Aorta (tissue), 5 donors: ENCODE results near the gene ZNF366. TPM values are rescaled to one million over a fixed set of nuclear protein-coding genes. Genes with fewer than 3 reads are reported as not detected.

Source experiments
- ATAC-seq: fragments of 200-7000 bp; cut with Tn5 transposase; one replicate; pipeline ENCODE4 v1.9.1; 2022; ENCODE audit warnings: moderate library complexity; ENCODE audit not compliant: low FRiP score
- DNase-seq, 2 donors: peaks; one replicate each; pipeline ENCODE4 v3.0.0-alpha.2; 2020
- H3K27ac ChIP-seq, 2 donors: one replicate each; pipeline ENCODE4 v1.5.1; 2013; ENCODE audit warnings: low read length in 2 of 2, mild to moderate bottlenecking in 2 of 2, moderate library complexity in 2 of 2, control low read depth in 1 of 2, inconsistent platforms in 1 of 2, low read depth in 1 of 2
- H3K27me3 ChIP-seq, 2 donors: one replicate each; pipeline ENCODE4 v1.6.1; 2013; ENCODE audit warnings: control low read depth in 1 of 2, low read length in 1 of 2, mild to moderate bottlenecking in 1 of 2, moderate library complexity in 1 of 2; ENCODE audit not compliant: insufficient read depth in 2 of 2, control insufficient read depth in 1 of 2
- H3K36me3 ChIP-seq, 2 donors: one replicate each; pipeline ENCODE4 v1.6.1; 2013; ENCODE audit warnings: control low read depth in 1 of 2, low read length in 1 of 2, mild to moderate bottlenecking in 1 of 2; ENCODE audit not compliant: insufficient read depth in 2 of 2, control insufficient read depth in 1 of 2
- H3K4me1 ChIP-seq, 2 donors: one replicate each; pipeline ENCODE4 v1.6.1; 2013; ENCODE audit warnings: low read length in 2 of 2, control low read depth in 1 of 2, mild to moderate bottlenecking in 1 of 2, moderate library complexity in 1 of 2; ENCODE audit not compliant: insufficient read depth in 2 of 2, control insufficient read depth in 1 of 2
- H3K4me3 ChIP-seq, 2 donors: one replicate each; pipeline ENCODE4 v1.5.1; 2013; ENCODE audit warnings: low read length in 2 of 2, control low read depth in 1 of 2, mild to moderate bottlenecking in 1 of 2
- H3K9me3 ChIP-seq: one replicate; pipeline ENCODE4 v1.6.1; 2013; ENCODE audit warnings: mild to moderate bottlenecking, low read length; ENCODE audit not compliant: control insufficient read depth
- WGBS, 2 donors: extraction: QIAGEN DNeasy Blood & Tissue Kit; methylation state at CpG; one replicate each; pipeline ENCODE4 v1.1.7; 2013; 5-methylcytosine and 5-hydroxymethylcytosine counted together
- intact Hi-C, 2 donors: fragments of 100-400 bp; cut with DNase I; formaldehyde crosslinking; loops; one replicate each; pipeline versions ENCODE4 v1.14.2 to v1.15.0; 2022
- polyA plus RNA-seq, 2 donors: library from polyadenylated mRNA; stranded (reverse); fragments of 200-250 nt; gene quantifications; one replicate each; pipeline ENCODE4 v1.2.3, GENCODE V29; 2013
- total RNA-seq, 2 donors: library from RNA; stranded (reverse); fragmentation: NEBNext Ultra II Directional; extraction: Animal tissue kit (Norgen Biotek cat#: 25700); gene quantifications; one replicate each; pipeline ENCODE4 v1.2.1, GENCODE V29; 2021
- donor health status: healthy with polysubstance abuse.
- donor health status: Bipolar disorder and iron deficiency.
- donor health status: DM: no; HTN: no; CAD: no.
- donor health status: DM: no; HTN: no; CAD: no.
- donor health status: DM: yes; HTN: yes; CAD: no.

Gene ZNF366
- total and polyA plus RNA-seq, 4 donors: 5.8 to 10.3 TPM; not detected in 2

GRCh38 chr5:72478276-72478675 is 28.9 kb downstream of the ZNF366 start:
- Histone ChIP-seq H3K9me3 (no peaks in the 10 kb centered on the region), H3K4me3 (no peak overlapping the region), H3K36me3 (no peaks in the 10 kb centered on the region), H3K27me3 (no peaks in the 10 kb centered on the region), H3K27ac (no peak overlapping the region), H3K4me1 (peaks cover 0 to 2% of the 10 kb centered on the region in 2 donors)
- ATAC-seq: peak; percentile 42
- no peak for DNase-seq
- intact Hi-C loops: no loop called here

GRCh38 chr5:72477644-72478043 is 29.6 kb downstream of the ZNF366 start:
- Histone ChIP-seq H3K4me1 (peaks cover 0 to 2% of the 10 kb centered on the region in 2 donors), H3K27ac (no peak overlapping the region), H3K36me3 (no peaks in the 10 kb centered on the region), H3K4me3 (no peak overlapping the region), H3K27me3 (no peaks in the 10 kb centered on the region), H3K9me3 (no peaks in the 10 kb centered on the region)
- intact Hi-C loops: no loop called here
- ATAC-seq (no peak), DNase-seq (no peak)
- WGBS, 2 donors: 94% methylated on average over 4 of the region's 4 CpGs

GRCh38 chr5:72477176-72477575 is 30.0 kb downstream of the ZNF366 start:
- peaks cover 0 to 2% of the 10 kb centered on the region in 2 donors for H3K4me1 ChIP-seq
- no peak for ATAC-seq

DNA sequence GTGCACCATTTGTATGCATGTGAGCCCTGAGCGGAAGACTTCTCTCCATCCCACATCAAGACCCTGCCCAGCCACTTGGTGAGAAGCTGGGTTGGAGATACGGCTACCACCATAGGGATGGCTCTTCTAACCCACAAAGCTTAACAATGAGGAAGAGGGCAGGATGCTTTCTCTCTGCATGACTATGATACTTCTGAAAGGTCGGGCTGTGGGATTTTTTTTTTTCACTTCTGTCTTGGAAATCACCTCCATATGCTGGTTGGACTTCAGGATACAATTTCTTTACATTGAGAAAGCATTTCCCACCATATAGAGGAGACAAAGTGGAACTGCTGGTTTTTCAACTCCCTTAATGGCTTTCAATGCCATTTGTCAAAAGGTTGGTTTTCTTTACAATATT is 30.5 kb downstream of the ZNF366 start:
- 93 to 98% methylated on average over 3 of the region's 3 CpGs for WGBS, 2 donors
- Histone ChIP-seq H3K4me1 (peaks cover 0 to 2% of the 10 kb centered on the region in 2 donors), H3K27me3 (no peaks in the 10 kb centered on the region), H3K9me3 (no peaks in the 10 kb centered on the region), H3K27ac (no peak overlapping the region), H3K36me3 (no peaks in the 10 kb centered on the region), H3K4me3 (no peak overlapping the region)
- no peak for ATAC-seq
- no peak for DNase-seq
- intact Hi-C loops: no loop called here

More at GRCh38 chr5:72477176-72477575, 30.0 kb downstream of the ZNF366 start:
- Histone ChIP-seq H3K27ac (no peak overlapping the region), H3K9me3 (no peaks in the 10 kb centered on the region), H3K36me3 (no peaks in the 10 kb centered on the region), H3K27me3 (no peaks in the 10 kb centered on the region), H3K4me3 (no peak overlapping the region)
- WGBS, 2 donors: 47 to 48% methylated on average over 1 of the region's 1 CpG
- no peak for DNase-seq
- intact Hi-C loops: no loop called here

DNA sequence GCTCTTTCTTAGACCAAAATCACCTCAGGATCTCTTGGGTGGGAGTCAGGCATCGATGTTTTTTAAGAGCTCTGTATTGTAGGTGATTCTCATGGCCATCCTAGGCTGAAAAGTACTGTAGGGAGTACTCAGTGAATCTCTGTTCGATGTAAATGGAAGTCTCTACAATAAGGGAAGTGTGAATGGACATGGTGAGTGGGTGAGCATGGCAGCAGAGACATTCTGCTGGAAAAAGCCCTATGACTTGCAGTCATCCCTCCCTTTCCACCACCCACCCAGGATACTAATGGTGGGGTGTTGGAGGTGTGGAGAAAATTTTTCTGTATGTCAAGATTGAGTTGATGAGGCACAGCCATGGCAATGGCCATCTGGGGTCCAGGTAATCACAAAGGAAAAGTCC is 30.9 kb downstream of the ZNF366 start:
- Histone ChIP-seq H3K4me1 (peaks cover 0 to 2% of the 10 kb centered on the region in 2 donors), H3K27me3 (no peaks in the 10 kb centered on the region), H3K9me3 (no peaks in the 10 kb centered on the region), H3K4me3 (no peak overlapping the region), H3K36me3 (no peaks in the 10 kb centered on the region), H3K27ac (no peak overlapping the region)
- no peak for ATAC-seq
- intact Hi-C loops: no loop called here
- DNase-seq: no peak
- WGBS, 2 donors: 96 to 98% methylated on average over 2 of the region's 2 CpGs

DNA sequence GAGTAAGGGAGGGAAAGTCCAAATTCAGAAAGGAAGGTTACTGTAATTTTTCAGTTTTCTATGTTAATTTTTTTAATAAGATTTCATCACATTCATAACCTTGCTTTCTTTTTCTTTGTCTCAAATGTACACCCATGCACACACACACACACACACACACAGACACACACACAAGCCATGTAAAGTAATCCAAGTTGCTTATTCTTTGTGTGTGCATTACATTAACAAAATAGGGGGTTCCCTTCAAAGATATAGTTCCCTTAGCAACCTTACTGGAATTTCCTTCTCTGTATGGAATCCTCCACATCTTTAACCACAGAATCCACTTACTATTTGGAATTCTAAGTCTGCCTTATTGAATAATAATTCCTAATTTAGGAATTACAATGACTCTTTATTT is 32.7 kb downstream of the ZNF366 start:
- no peaks in the 10 kb centered on the region for H3K27me3 ChIP-seq
- ATAC-seq (no peak), DNase-seq (no peak)
- no peaks in the 10 kb centered on the region for H3K9me3 ChIP-seq
- H3K27ac ChIP-seq: no peak overlapping the region
- intact Hi-C loops: no loop called here
- peaks cover 0 to 2% of the 10 kb centered on the region in 2 donors for H3K4me1 ChIP-seq
- no peak overlapping the region for H3K4me3 ChIP-seq
- H3K36me3 ChIP-seq: no peaks in the 10 kb centered on the region

- DNase-seq (no peak), ATAC-seq (no peak)
- Histone ChIP-seq H3K9me3 (no peaks in the 10 kb centered on the region), H3K4me1 (peaks cover 0 to 2% of the 10 kb centered on the region in 2 donors), H3K4me3 (no peak overlapping the region), H3K27me3 (no peaks in the 10 kb centered on the region), H3K27ac (no peak overlapping the region), H3K36me3 (no peaks in the 10 kb centered on the region)
- WGBS, 2 donors: 94 to 96% methylated on average over 1 of the region's 1 CpG
- intact Hi-C loops: no loop called here
Measured at GRCh38 chr5:72474046-72474500, 33.1 kb downstream of the ZNF366 start.

GRCh38 chr5:72472666-72473422 is 34.4 kb downstream of the ZNF366 start:
- DNase-seq (no peak), ATAC-seq (no peak)
- no peaks in the 10 kb centered on the region for H3K27me3 ChIP-seq
- peaks cover 0 to 2% of the 10 kb centered on the region in 2 donors for H3K4me1 ChIP-seq
- intact Hi-C loops: no loop called here
- H3K9me3 ChIP-seq: no peaks in the 10 kb centered on the region
- H3K27ac ChIP-seq: no peak overlapping the region
- no peak overlapping the region for H3K4me3 ChIP-seq
- 44 to 54% methylated on average over 6 of the region's 6 CpGs for WGBS, 2 donors
- no peaks in the 10 kb centered on the region for H3K36me3 ChIP-seq

GRCh38 chr5:72472031-72472430 is 35.2 kb downstream of the ZNF366 start:
- H3K27me3 ChIP-seq: no peaks in the 10 kb centered on the region
- no peaks in the 10 kb centered on the region for H3K36me3 ChIP-seq
- H3K9me3 ChIP-seq: no peaks in the 10 kb centered on the region
- WGBS, 2 donors: 81 to 83% methylated on average over 1 of the region's 1 CpG
- intact Hi-C loops: no loop called here
- no peak overlapping the region for H3K27ac ChIP-seq
- DNase-seq (no peak), ATAC-seq (no peak)
- H3K4me1 ChIP-seq: peaks cover 0 to 5% of the 10 kb centered on the region in 2 donors
- H3K4me3 ChIP-seq: no peak overlapping the region
